Caco-2 (cell line): ENCODE results near the gene LEKR1. TPM values are rescaled to one million over a fixed set of nuclear protein-coding genes. Genes with fewer than 3 reads are reported as not detected.

Source experiments
- BruUV-seq: library from RNA; stranded (reverse); fragments of 400-500 nt; replicated peaks from 2 replicates; lab custom pipeline; 2021; lab: Mats Ljungman, UMichigan
- CTCF ChIA-PET: fragments of 300-600 bp; sonication (Branson Sonifier 250); formaldehyde crosslinking; loops from one replicate; lab custom pipeline; 2022; ENCODE audit warnings: antibody characterized with exemption; lab: Charles Lee
- POLR2A ChIA-PET: fragments of 300-600 bp; sonication (Branson Sonifier 250); formaldehyde crosslinking; loops from one replicate; lab custom pipeline; 2022; ENCODE audit warnings: antibody characterized with exemption; lab: Charles Lee
- DNase-seq, 2 experiments: peaks; one replicate each; pipeline versions ENCODE4 v3.0.0 to v3.0.0-alpha.2; 2020 to 2022
- H3K27me3 ChIP-seq: replicated peaks from 2 replicates; pipeline ENCODE4 v1.6.0; 2011; ENCODE audit warnings: low read length; ENCODE audit not compliant: control insufficient read depth, insufficient read depth
- H3K36me3 ChIP-seq: 2 replicates; pipeline ENCODE4 v1.5.1; 2011; ENCODE audit warnings: low read length; ENCODE audit not compliant: control insufficient read depth, insufficient read depth
- H3K4me1 ChIP-seq: fragments of 250-450 bp; sonication (Bioruptor Pico); 2 replicates; pipeline ENCODE4 v1.5.1; 2020; ENCODE audit warnings: mild to moderate bottlenecking
- H3K4me3 ChIP-seq: 2 replicates; pipeline ENCODE4 v1.5.1; 2011; ENCODE audit warnings: low read depth, mild to moderate bottlenecking, control low read depth, low read length
- H3K9me3 ChIP-seq: fragments of 250-450 bp; sonication (Bioruptor Pico); 2 replicates; pipeline ENCODE4 v1.5.1; 2020; ENCODE audit warnings: mild to moderate bottlenecking, moderate library complexity
- H3K27ac Mint-ChIP-seq: one replicate; pipeline ENCODE4 v1.8.0; 2022; ENCODE audit warnings: mixed read lengths; ENCODE audit not compliant: unreplicated experiment
- H3K27me3 Mint-ChIP-seq: one replicate; pipeline ENCODE4 v1.8.0; 2022; ENCODE audit warnings: mixed read lengths; ENCODE audit not compliant: insufficient read depth, unreplicated experiment
- H3K36me3 Mint-ChIP-seq: one replicate; pipeline ENCODE4 v1.8.0; 2022; ENCODE audit warnings: mild to moderate bottlenecking, mixed read lengths; ENCODE audit not compliant: insufficient read depth, unreplicated experiment
- H3K4me1 Mint-ChIP-seq: one replicate; pipeline ENCODE4 v1.8.0; 2022; ENCODE audit warnings: low read depth, mixed read lengths; ENCODE audit not compliant: unreplicated experiment
- H3K4me3 Mint-ChIP-seq: one replicate; pipeline ENCODE4 v1.8.0; 2022; ENCODE audit warnings: mild to moderate bottlenecking, moderate library complexity, mixed read lengths; ENCODE audit not compliant: unreplicated experiment
- H3K9me3 Mint-ChIP-seq: one replicate; pipeline ENCODE4 v1.8.0; 2022; ENCODE audit warnings: mixed read lengths; ENCODE audit not compliant: unreplicated experiment
- intact Hi-C: fragments of 100-400 bp; cut with micrococcal nuclease; formaldehyde crosslinking; loops from one replicate; pipeline ENCODE4 v1.10.0; 2022; ENCODE audit not compliant: unreplicated experiment
- total RNA-seq: library from RNA; stranded (reverse); gene quantifications from 2 replicates; pipeline ENCODE4 v1.2.3, GENCODE V29; 2022
- TF ChIP-seq, protein P1 (sequence below), 2 experiments: fragments of 200-600 bp in 1 of 2; IDR thresholded peaks; 1 replicate in 1 of 2; 2 replicates in 1 of 2; pipeline versions ENCODE4 v1.5.1 to v1.8.0; 2011 to 2022; ENCODE audit warnings: antibody characterized with exemption in 1 of 2, control low read depth in 1 of 2, inconsistent platforms in 1 of 2, low read depth in 1 of 2, low read length in 1 of 2, mild to moderate bottlenecking in 1 of 2, moderate library complexity in 1 of 2; ENCODE audit not compliant: insufficient read depth in 1 of 2, severe bottlenecking in 1 of 2, unreplicated experiment in 1 of 2

The LEKR1 gene
- total RNA-seq, 1 experiment from 2014 or later: 1.6 TPM

DNA sequence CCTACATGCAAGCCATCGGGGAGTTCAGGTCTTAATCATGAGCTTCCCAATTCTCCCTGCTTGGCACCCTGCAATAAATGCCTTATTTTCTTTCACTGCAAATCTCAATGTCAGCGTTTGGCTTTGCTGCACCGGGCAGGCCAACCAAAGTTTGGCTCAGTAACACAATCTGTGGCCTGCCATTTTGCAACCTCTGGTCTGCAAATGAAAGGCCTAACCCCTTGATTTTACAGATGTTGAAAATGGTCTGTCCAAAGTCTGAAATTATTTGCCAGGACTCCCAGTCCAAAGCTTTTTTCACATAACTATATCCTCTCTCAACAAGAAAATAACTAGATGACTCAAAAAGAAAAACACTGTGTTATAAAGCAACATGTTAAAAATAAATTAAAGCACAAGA, 34.0 kb upstream of the LEKR1 start:
- Mint-ChIP-seq H3K4me3 (no peak overlapping the region), H3K27me3 (no peaks in the 10 kb centered on the region), H3K9me3 (no peaks in the 10 kb centered on the region), H3K36me3 (peaks cover 10% of the 10 kb centered on the region), H3K27ac (peak overlapping the region; percentile 55), H3K4me1 (peaks cover 19% of the 10 kb centered on the region)
- POLR2A ChIA-PET: no interaction called here
- Histone ChIP-seq H3K4me3 (no peak overlapping the region), H3K36me3 (no peaks in the 10 kb centered on the region), H3K4me1 (peaks cover 20% of the 10 kb centered on the region), H3K9me3 (no peaks in the 10 kb centered on the region), H3K27me3 (no peaks in the 10 kb centered on the region)
- no TSS peak for BruUV-seq
- CTCF ChIA-PET: no interaction called here
- intact Hi-C loops: no loop called here
- DNase-seq: no peak
- TF ChIP-seq, protein P1, sequence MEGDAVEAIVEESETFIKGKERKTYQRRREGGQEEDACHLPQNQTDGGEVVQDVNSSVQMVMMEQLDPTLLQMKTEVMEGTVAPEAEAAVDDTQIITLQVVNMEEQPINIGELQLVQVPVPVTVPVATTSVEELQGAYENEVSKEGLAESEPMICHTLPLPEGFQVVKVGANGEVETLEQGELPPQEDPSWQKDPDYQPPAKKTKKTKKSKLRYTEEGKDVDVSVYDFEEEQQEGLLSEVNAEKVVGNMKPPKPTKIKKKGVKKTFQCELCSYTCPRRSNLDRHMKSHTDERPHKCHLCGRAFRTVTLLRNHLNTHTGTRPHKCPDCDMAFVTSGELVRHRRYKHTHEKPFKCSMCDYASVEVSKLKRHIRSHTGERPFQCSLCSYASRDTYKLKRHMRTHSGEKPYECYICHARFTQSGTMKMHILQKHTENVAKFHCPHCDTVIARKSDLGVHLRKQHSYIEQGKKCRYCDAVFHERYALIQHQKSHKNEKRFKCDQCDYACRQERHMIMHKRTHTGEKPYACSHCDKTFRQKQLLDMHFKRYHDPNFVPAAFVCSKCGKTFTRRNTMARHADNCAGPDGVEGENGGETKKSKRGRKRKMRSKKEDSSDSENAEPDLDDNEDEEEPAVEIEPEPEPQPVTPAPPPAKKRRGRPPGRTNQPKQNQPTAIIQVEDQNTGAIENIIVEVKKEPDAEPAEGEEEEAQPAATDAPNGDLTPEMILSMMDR (IDR thresholded peaks at IDR 0.05; ENCODE audit: insufficient read depth in 1 of 2, low read depth in 1 of 2, low read length in 1 of 2, severe bottlenecking in 1 of 2, unreplicated experiment in 1 of 2): no peak

DNA sequence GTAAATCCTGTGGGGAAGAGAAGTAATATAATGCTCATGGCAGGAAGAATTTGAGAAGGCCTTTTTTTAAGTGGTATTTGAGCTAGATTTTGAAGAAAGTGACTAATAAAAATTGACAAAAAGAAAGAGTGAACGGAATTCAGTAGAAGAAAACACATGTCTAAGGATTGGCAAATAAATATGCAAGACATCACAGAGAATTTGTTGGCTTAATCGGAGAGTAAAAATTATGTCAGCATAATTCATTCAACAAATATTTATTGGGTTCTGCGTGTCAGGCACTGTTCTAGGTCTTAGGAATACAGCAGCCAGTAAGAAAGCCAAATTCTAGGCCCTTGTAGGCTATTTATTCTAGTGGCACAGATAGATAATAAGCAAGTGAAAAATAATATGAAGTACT, 33.6 kb upstream of the LEKR1 start:
- Mint-ChIP-seq H3K4me3 (no peak overlapping the region), H3K4me1 (peaks cover 19% of the 10 kb centered on the region), H3K27ac (peak overlapping the region; percentile 55), H3K36me3 (peaks cover 10% of the 10 kb centered on the region), H3K9me3 (no peaks in the 10 kb centered on the region), H3K27me3 (no peaks in the 10 kb centered on the region)
- intact Hi-C loops: no loop called here
- BruUV-seq: no TSS peak
- DNase-seq: no peak
- H3K9me3 ChIP-seq: no peaks in the 10 kb centered on the region
- POLR2A ChIA-PET: no interaction called here
- no peaks in the 10 kb centered on the region for H3K27me3 ChIP-seq
- H3K36me3 ChIP-seq: no peaks in the 10 kb centered on the region
- H3K4me1 ChIP-seq: peaks cover 20% of the 10 kb centered on the region
- TF ChIP-seq, protein P1 (IDR thresholded peaks at IDR 0.05; ENCODE audit: insufficient read depth in 1 of 2, low read depth in 1 of 2, low read length in 1 of 2, severe bottlenecking in 1 of 2, unreplicated experiment in 1 of 2): no peak
- CTCF ChIA-PET: no interaction called here
- no peak overlapping the region for H3K4me3 ChIP-seq

DNA sequence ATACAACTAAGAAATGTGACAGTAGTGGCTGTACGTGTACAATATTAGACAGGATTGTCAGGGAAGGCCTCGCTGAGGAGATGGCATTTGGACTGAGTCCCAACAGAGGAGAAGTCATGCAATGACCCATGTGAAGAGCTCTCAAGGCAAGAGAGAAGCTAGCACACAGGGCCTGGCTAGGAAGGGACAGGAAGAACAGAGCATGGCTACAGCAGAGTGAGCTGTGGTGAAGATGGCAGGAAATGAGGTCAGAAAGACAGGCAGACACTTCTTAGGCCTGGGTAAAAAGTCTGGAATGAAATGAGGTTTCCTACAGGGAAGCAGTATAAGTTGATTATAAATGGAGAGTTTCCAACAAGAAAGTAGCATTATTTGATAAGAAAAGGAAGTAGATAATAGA, 33.2 kb upstream of the LEKR1 start:
- Histone ChIP-seq H3K9me3 (no peaks in the 10 kb centered on the region), H3K27me3 (no peaks in the 10 kb centered on the region), H3K36me3 (no peaks in the 10 kb centered on the region), H3K4me3 (no peak overlapping the region), H3K4me1 (peaks cover 20% of the 10 kb centered on the region)
- peaks cover 17% of the 10 kb centered on the region for H3K4me1 Mint-ChIP-seq
- no peaks in the 10 kb centered on the region for H3K27me3 Mint-ChIP-seq
- BruUV-seq: no TSS peak
- TF ChIP-seq, protein P1 (IDR thresholded peaks at IDR 0.05; ENCODE audit: insufficient read depth in 1 of 2, low read depth in 1 of 2, low read length in 1 of 2, severe bottlenecking in 1 of 2, unreplicated experiment in 1 of 2): no peak
- no peak overlapping the region for H3K4me3 Mint-ChIP-seq
- H3K36me3 Mint-ChIP-seq: peaks cover 8% of the 10 kb centered on the region
- intact Hi-C loops: no loop called here
- no peaks in the 10 kb centered on the region for H3K9me3 Mint-ChIP-seq
- DNase-seq: no peak
- ChIA-PET POLR2A (no interaction called here), CTCF (no interaction called here)
- no peak overlapping the region for H3K27ac Mint-ChIP-seq
